GM12878 (cell line): ENCODE data around the gene PRKG1. TPM values are rescaled to one million over a fixed set of nuclear protein-coding genes. Genes with fewer than 3 reads are reported as not detected.

ENCODE experiments used
- ATAC-seq: fragments of 200-7000 bp; cut with Tn5 transposase; 3 replicates; pipeline ENCODE4 v1.9.1; 2020; ENCODE audit warnings: mild to moderate bottlenecking, moderate library complexity
- BruUV-seq: library from RNA; stranded (reverse); fragments of 400-500 nt; replicated peaks from 2 replicates; lab custom pipeline; 2021; lab: Mats Ljungman, UMichigan
- CTCF ChIA-PET: fragments of 300-600 bp; sonication (Branson Sonifier 250); formaldehyde crosslinking; extraction: SDS; loops from one replicate; lab custom pipeline; 2021; ENCODE audit warnings: inconsistent platforms; lab: Yijun Ruan, JAX
- POLR2A ChIA-PET: fragments of 350-600 bp; formaldehyde crosslinking; extraction: SDS; loops from one replicate; lab custom pipeline; 2021; ENCODE audit warnings: inconsistent platforms; lab: Charles Lee
- RAD21 ChIA-PET: fragments of 300-600 bp; sonication (Branson Sonifier 250); formaldehyde crosslinking; loops from one replicate; lab custom pipeline; 2023; ENCODE audit warnings: antibody characterized with exemption; ENCODE audit not compliant: unreplicated experiment; lab: Charles Lee
- SMC1A ChIA-PET: fragments of 300-600 bp; sonication (Branson Sonifier 250); formaldehyde crosslinking; loops from one replicate; lab custom pipeline; 2023; ENCODE audit not compliant: unreplicated experiment, uncharacterized antibody; lab: Charles Lee
- DNase-seq: peaks from one replicate; pipeline ENCODE4 v3.0.0-alpha.2; 2011; ENCODE audit warnings: low read depth, low spot score
- FAIRE-seq: peaks from 3 replicates; lab custom pipeline; 2011; peaks lifted over from hg19 to GRCh38; lab: Jason Lieb, UNC
- H2AFZ ChIP-seq: 2 replicates; pipeline ENCODE4 v1.6.0; 2011; ENCODE audit warnings: low read depth, low read length, control low read depth; ENCODE audit not compliant: control insufficient read depth
- H3K27ac ChIP-seq: 2 replicates; pipeline ENCODE4 v1.5.1; 2011; ENCODE audit warnings: control low read depth; ENCODE audit not compliant: control insufficient read depth, insufficient read depth
- H3K27me3 ChIP-seq, 2 experiments: replicated peaks in 1 of 2; 2 replicates each; pipeline versions ENCODE4 v1.6.0 to v1.6.1; 2011; ENCODE audit warnings: low read length in 1 of 2; ENCODE audit not compliant: control insufficient read depth in 2 of 2, insufficient read depth in 2 of 2
- H3K36me3 ChIP-seq, 2 experiments: 2 replicates each; pipeline ENCODE4 v1.5.1; 2011; ENCODE audit warnings: low read length in 1 of 2; ENCODE audit not compliant: control insufficient read depth in 2 of 2, insufficient read depth in 2 of 2
- H3K4me1 ChIP-seq: 2 replicates; pipeline ENCODE4 v1.6.1; 2011; ENCODE audit warnings: mild to moderate bottlenecking, low read length, moderate library complexity, mixed read lengths; ENCODE audit not compliant: control insufficient read depth, insufficient read depth
- H3K4me2 ChIP-seq: 2 replicates; pipeline ENCODE4 v1.6.0; 2011; ENCODE audit warnings: control low read depth; ENCODE audit not compliant: control insufficient read depth, insufficient read depth
- H3K4me3 ChIP-seq: fragments of 200-600 bp; sonication (generic); 2 replicates; pipeline ENCODE4 v1.5.1; 2016
- H3K79me2 ChIP-seq: 2 replicates; pipeline ENCODE4 v1.6.0; 2011; ENCODE audit warnings: low read length; ENCODE audit not compliant: control insufficient read depth, insufficient read depth
- H3K9ac ChIP-seq: 2 replicates; pipeline ENCODE4 v1.8.0; 2011; ENCODE audit warnings: low read length, control low read depth, mixed read lengths; ENCODE audit not compliant: control insufficient read depth, insufficient read depth
- H3K9me3 ChIP-seq: replicated peaks from 3 replicates; pipeline ENCODE4 v1.5.1; 2011; ENCODE audit warnings: mild to moderate bottlenecking, low read length; ENCODE audit not compliant: control insufficient read depth, insufficient read depth
- H4K20me1 ChIP-seq: 2 replicates; pipeline ENCODE4 v1.6.0; 2011; ENCODE audit not compliant: control insufficient read depth, insufficient read depth
- CBFB ChIP-seq: IDR thresholded peaks from 2 replicates; pipeline ENCODE4 v1.6.1; 2016; ENCODE audit warnings: antibody characterized with exemption, low read depth
- CREB1 ChIP-seq: IDR thresholded peaks from 2 replicates; pipeline ENCODE4 v1.6.1; 2012; ENCODE audit warnings: low read depth, mild to moderate bottlenecking, inconsistent platforms
- IKZF2 ChIP-seq, 2 experiments: fragments of 450-650 bp; IDR thresholded peaks; 2 replicates each; pipeline ENCODE4 v1.6.1; 2017; ENCODE audit warnings: mild to moderate bottlenecking in 2 of 2, moderate library complexity in 2 of 2
- IRF4 ChIP-seq: IDR thresholded peaks from 2 replicates; pipeline ENCODE4 v1.6.1; 2011; ENCODE audit warnings: low read depth, low read length
- MYC ChIP-seq: IDR thresholded peaks from 2 replicates; pipeline ENCODE4 v1.6.1; 2011; ENCODE audit warnings: mild to moderate bottlenecking, low read length, moderate library complexity, inconsistent platforms; ENCODE audit not compliant: insufficient read depth, insufficient replicate concordance, insufficient read length, severe bottlenecking
- NFIC ChIP-seq: IDR thresholded peaks from 2 replicates; pipeline ENCODE4 v1.6.1; 2012; ENCODE audit warnings: low read depth, mild to moderate bottlenecking, inconsistent platforms, low read length, moderate library complexity
- PAX5 ChIP-seq: IDR thresholded peaks from 2 replicates; pipeline ENCODE4 v1.6.1; 2011; ENCODE audit warnings: low read depth, low read length, borderline replicate concordance
- SREBF1 ChIP-seq: IDR thresholded peaks from 2 replicates; pipeline ENCODE4 v1.6.1; 2012; ENCODE audit warnings: mild to moderate bottlenecking, low read length
- SREBF2 ChIP-seq: IDR thresholded peaks from 2 replicates; pipeline ENCODE4 v1.6.1; 2012; ENCODE audit warnings: mild to moderate bottlenecking, low read length
- SUZ12 ChIP-seq: fragments of 200-600 bp; sonication (generic); IDR thresholded peaks from one replicate; pipeline ENCODE4 v1.6.1; 2018; ENCODE audit warnings: antibody characterized with exemption, mild to moderate bottlenecking; ENCODE audit not compliant: unreplicated experiment
- TAF1 ChIP-seq: IDR thresholded peaks from 2 replicates; pipeline ENCODE4 v1.6.1; 2011; ENCODE audit warnings: mild to moderate bottlenecking, low read depth, low read length, borderline replicate concordance
- TARDBP ChIP-seq: IDR thresholded peaks from 2 replicates; pipeline ENCODE4 v1.6.1; 2016; ENCODE audit warnings: borderline replicate concordance
- TBL1XR1 ChIP-seq: IDR thresholded peaks from 2 replicates; pipeline ENCODE4 v1.6.1; 2012; ENCODE audit warnings: low read depth, low read length, improper control_type of control experiment
- ZBED1 ChIP-seq: IDR thresholded peaks from 2 replicates; pipeline ENCODE4 v1.6.1; 2016; ENCODE audit warnings: borderline replicate concordance
- in situ Hi-C: fragments of 300-500 bp; cut with MboI; formaldehyde crosslinking; loops from 9 replicates; pipeline ENCODE4 v1.14.3; 2018; ENCODE audit warnings: mixed read lengths
- intact Hi-C: fragments of 100-400 bp; cut with micrococcal nuclease; formaldehyde crosslinking; loops from one replicate; pipeline ENCODE4 v1.14.2; 2022; ENCODE audit not compliant: unreplicated experiment
- polyA plus RNA-seq, 11 experiments: library from polyadenylated mRNA; depleted of rRNA in 4 of 11; unstranded in 6 of 11; stranded (reverse) in 5 of 11; fragments of >200 nt; fragmentation: Nextera tagmentation in 4 of 11; fragmentation: Illumina TruSeq in 1 of 11; extraction: Ambion mirVana in 4 of 11; extraction: Trizol in 1 of 11; gene quantifications; 1 replicate in 1 of 11; 2 replicates in 10 of 11; pipeline versions ENCODE4 v1.2.1 to v1.2.3, GENCODE V29; 2011 to 2016; ENCODE audit warnings: inconsistent platforms in 2 of 11, missing spikeins in 2 of 11, low read depth in 1 of 11
- total RNA-seq, 4 experiments: library from RNA; depleted of rRNA in 3 of 4; stranded (reverse); fragments of >200 nt in 3 of 4; fragmentation: Illumina TruSeq in 1 of 4; extraction: Trizol in 1 of 4; gene quantifications; 2 replicates each; pipeline versions ENCODE4 v1.2.1 to v1.2.3, GENCODE V29; 2013 to 2021
- TF ChIP-seq, protein P1 (sequence below): IDR thresholded peaks from 2 replicates; pipeline ENCODE4 v1.6.1; 2012; ENCODE audit warnings: low read length, inconsistent platforms
- TF ChIP-seq, protein P2 (sequence below): IDR thresholded peaks from 2 replicates; pipeline ENCODE4 v1.6.1; 2011; ENCODE audit warnings: low read depth, low read length, improper control_type of control experiment, borderline replicate concordance
- TF ChIP-seq, protein P3 (sequence below): fragments of 450-650 bp; IDR thresholded peaks from 2 replicates; pipeline ENCODE4 v1.6.1; 2016; ENCODE audit warnings: mild to moderate bottlenecking
- TF ChIP-seq, protein P4 (sequence below): IDR thresholded peaks from 2 replicates; pipeline ENCODE4 v1.6.1; 2012; ENCODE audit warnings: low read depth, low read length, improper control_type of control experiment
- TF ChIP-seq, protein P5 (sequence below): fragments of 450-650 bp; IDR thresholded peaks from 2 replicates; pipeline ENCODE4 v1.6.1; 2016; ENCODE audit warnings: mild to moderate bottlenecking

PRKG1 gene
- total and polyA plus RNA-seq, 10 of the 15 experiments (the other 5 are each of a cell fraction or from before 2014, with no cell fraction given): 0.04 to 0.05 TPM; not detected in 8

DNA sequence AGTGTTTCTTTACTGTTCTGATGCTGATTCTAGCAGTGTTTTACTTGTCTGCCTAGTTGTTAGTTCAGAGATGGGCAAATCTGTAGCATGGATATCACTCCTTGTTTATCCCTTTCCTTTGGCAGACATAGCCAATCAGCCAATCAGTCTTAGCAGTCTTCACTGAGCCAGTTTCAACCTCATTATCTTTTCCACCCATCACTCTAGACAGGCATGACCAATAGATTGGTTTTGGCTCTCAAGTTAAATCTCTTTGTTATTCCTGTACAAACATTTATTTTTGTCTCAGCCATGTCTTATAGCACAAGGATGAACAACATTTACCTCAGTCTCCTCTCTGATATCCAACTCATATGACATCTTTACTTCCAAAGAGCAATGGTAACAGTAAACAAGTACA is 109.5 kb downstream of the PRKG1 start:
- FAIRE-seq (no peak), DNase-seq (no peak), ATAC-seq (no peak)
- Histone ChIP-seq H3K4me1 (no peaks in the 10 kb centered on the region), H3K4me3 (no peak overlapping the region), H3K36me3 (no peaks in the 10 kb centered on the region), H3K27ac (no peak overlapping the region), H3K27me3 (no peaks in the 10 kb centered on the region), H3K79me2 (no peaks in the 10 kb centered on the region), H2AFZ (no peak overlapping the region), H3K4me2 (no peak overlapping the region), H3K9ac (no peak overlapping the region), H3K9me3 (no peaks in the 10 kb centered on the region), H4K20me1 (no peaks in the 10 kb centered on the region)
- RAD21 ChIA-PET: no interaction called here
- BruUV-seq: no TSS peak
- SMC1A ChIA-PET: no interaction called here
- in situ Hi-C loops (no loop called here), intact Hi-C loops (no loop called here)
- TF ChIP-seq CREB1 (no peak), ZBED1 (no peak), IRF4 (no peak), TBL1XR1 (no peak), NFIC (no peak), SREBF2 (no peak), PAX5 (no peak), TAF1 (no peak), IKZF2 (IDR thresholded peaks at IDR 0.05) (no peak), CBFB (no peak), TARDBP (no peak), SUZ12 (no peak), MYC (no peak), SREBF1 (no peak)
- TF ChIP-seq, protein P1, sequence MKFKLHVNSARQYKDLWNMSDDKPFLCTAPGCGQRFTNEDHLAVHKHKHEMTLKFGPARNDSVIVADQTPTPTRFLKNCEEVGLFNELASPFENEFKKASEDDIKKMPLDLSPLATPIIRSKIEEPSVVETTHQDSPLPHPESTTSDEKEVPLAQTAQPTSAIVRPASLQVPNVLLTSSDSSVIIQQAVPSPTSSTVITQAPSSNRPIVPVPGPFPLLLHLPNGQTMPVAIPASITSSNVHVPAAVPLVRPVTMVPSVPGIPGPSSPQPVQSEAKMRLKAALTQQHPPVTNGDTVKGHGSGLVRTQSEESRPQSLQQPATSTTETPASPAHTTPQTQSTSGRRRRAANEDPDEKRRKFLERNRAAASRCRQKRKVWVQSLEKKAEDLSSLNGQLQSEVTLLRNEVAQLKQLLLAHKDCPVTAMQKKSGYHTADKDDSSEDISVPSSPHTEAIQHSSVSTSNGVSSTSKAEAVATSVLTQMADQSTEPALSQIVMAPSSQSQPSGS: no peak
- TF ChIP-seq, protein P2, sequence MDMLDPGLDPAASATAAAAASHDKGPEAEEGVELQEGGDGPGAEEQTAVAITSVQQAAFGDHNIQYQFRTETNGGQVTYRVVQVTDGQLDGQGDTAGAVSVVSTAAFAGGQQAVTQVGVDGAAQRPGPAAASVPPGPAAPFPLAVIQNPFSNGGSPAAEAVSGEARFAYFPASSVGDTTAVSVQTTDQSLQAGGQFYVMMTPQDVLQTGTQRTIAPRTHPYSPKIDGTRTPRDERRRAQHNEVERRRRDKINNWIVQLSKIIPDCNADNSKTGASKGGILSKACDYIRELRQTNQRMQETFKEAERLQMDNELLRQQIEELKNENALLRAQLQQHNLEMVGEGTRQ: no peak
- TF ChIP-seq, protein P3, sequence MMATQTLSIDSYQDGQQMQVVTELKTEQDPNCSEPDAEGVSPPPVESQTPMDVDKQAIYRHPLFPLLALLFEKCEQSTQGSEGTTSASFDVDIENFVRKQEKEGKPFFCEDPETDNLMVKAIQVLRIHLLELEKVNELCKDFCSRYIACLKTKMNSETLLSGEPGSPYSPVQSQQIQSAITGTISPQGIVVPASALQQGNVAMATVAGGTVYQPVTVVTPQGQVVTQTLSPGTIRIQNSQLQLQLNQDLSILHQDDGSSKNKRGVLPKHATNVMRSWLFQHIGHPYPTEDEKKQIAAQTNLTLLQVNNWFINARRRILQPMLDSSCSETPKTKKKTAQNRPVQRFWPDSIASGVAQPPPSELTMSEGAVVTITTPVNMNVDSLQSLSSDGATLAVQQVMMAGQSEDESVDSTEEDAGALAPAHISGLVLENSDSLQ: no peak
- TF ChIP-seq, protein P4, sequence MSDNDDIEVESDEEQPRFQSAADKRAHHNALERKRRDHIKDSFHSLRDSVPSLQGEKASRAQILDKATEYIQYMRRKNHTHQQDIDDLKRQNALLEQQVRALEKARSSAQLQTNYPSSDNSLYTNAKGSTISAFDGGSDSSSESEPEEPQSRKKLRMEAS: no peak
- TF ChIP-seq, protein P5, sequence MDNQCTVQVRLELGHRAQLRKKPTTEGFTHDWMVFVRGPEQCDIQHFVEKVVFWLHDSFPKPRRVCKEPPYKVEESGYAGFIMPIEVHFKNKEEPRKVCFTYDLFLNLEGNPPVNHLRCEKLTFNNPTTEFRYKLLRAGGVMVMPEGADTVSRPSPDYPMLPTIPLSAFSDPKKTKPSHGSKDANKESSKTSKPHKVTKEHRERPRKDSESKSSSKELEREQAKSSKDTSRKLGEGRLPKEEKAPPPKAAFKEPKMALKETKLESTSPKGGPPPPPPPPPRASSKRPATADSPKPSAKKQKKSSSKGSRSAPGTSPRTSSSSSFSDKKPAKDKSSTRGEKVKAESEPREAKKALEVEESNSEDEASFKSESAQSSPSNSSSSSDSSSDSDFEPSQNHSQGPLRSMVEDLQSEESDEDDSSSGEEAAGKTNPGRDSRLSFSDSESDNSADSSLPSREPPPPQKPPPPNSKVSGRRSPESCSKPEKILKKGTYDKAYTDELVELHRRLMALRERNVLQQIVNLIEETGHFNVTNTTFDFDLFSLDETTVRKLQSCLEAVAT: no peak
- CTCF ChIA-PET: no interaction called here
- POLR2A ChIA-PET: no interaction called here
